ENCODE measurements around the gene RFX5. TPM values are rescaled to one million over a fixed set of nuclear protein-coding genes. Genes with fewer than 3 reads are reported as not detected.

RFX5 gene
- total RNA-seq, 1 experiment from 2014 or later, result 72.7 TPM

- no peak overlapping the region for H2AFZ ChIP-seq (ENCODE audit: low read length)
- H3K79me1 ChIP-seq (ENCODE audit: insufficient read depth, low read depth, low read length, poor library complexity, severe bottlenecking), result no peaks in the 10 kb centered on the region
- H4K5ac ChIP-seq (ENCODE audit: insufficient read length, low read depth, low read length), result no peak overlapping the region
- Mint-ChIP-seq H3K36me3 (ENCODE audit: insufficient read depth in 1 of 3, low read depth in 3 of 3) (peaks cover 9 to 68% (median 38%) of the 10 kb centered on the region in 3 experiments; a peak in 6 of 7 replicates), H3K4me3 (no peak overlapping the region), H3K27me3 (ENCODE audit: low read depth) (no peaks in the 10 kb centered on the region), H3K9me3 (no peaks in the 10 kb centered on the region), H3K27ac (peak overlapping the region in 2 of 3 experiments; percentile 42 to 56; a peak in 3 of 7 replicates), H3K4me1 (peaks cover 10 to 11% of the 10 kb centered on the region in 2 experiments)
- no peaks in the 10 kb centered on the region for H3K23me2 ChIP-seq (ENCODE audit: insufficient read length, low read depth, low read length, poor library complexity, severe bottlenecking)
- H3K27me3 ChIP-seq (ENCODE audit: insufficient read depth, low read length), result no peaks in the 10 kb centered on the region
- H2BK15ac ChIP-seq (ENCODE audit: low read depth, low read length), result no peak overlapping the region
- H3K4me1 ChIP-seq (ENCODE audit: insufficient read depth, low read length), result 0 out of 2 replicates have a peak, but pooled peaks cover 5% of the 10 kb centered on the region
- no peak overlapping the region for H3K56ac ChIP-seq (ENCODE audit: insufficient read length, low read depth, low read length)
- no peak overlapping the region for H3K4me2 ChIP-seq (ENCODE audit: insufficient read depth, insufficient read length, low read length)
- H3K27ac ChIP-seq (ENCODE audit: insufficient read length, low read depth, low read length), result no peak overlapping the region
- H2BK120ac ChIP-seq (ENCODE audit: low read depth, low read length, poor library complexity, severe bottlenecking), result no peak overlapping the region
- no peak overlapping the region for H4K91ac ChIP-seq (ENCODE audit: insufficient read length, low read depth, low read length)
- WGBS (ENCODE audit: extremely low coverage, insufficient read length, low lambda C conversion rate), result no CpG with 5 or more reads among the region's 7 CpGs
- H3K18ac ChIP-seq (ENCODE audit: insufficient read length, low read depth, low read length), result no peak overlapping the region
- no peak overlapping the region for H3T11ph ChIP-seq (ENCODE audit: low read length)
- H3K9me3 ChIP-seq (ENCODE audit: control insufficient read depth, low read depth, low read length), result no peaks in the 10 kb centered on the region
- H3K9ac ChIP-seq (ENCODE audit: extremely low read depth, insufficient read length, low read length), result no peak overlapping the region
- no peak overlapping the region for H3K14ac ChIP-seq (ENCODE audit: insufficient read depth, low read length)
- no peak overlapping the region for H2BK12ac ChIP-seq (ENCODE audit: insufficient read length, low read depth, low read length)
- no peak overlapping the region for H3K23ac ChIP-seq (ENCODE audit: insufficient read length, low read depth, low read length)
- H4K20me1 ChIP-seq (ENCODE audit: control insufficient read depth, insufficient read depth, insufficient read length), result peaks cover 2% of the 10 kb centered on the region
- H4K8ac ChIP-seq (replicated peaks; ENCODE audit: insufficient read length, low read depth, low read length), result no peak overlapping the region
- H2BK20ac ChIP-seq (ENCODE audit: low read depth, low read length, poor library complexity, severe bottlenecking), result no peak overlapping the region
- DNase-seq, result no peak
- H3K79me2 ChIP-seq (ENCODE audit: insufficient read depth, low read length), result no peaks in the 10 kb centered on the region
- TF ChIP-seq CTCF (conservative IDR thresholded peaks at IDR 0.05), result no peak
- no peak overlapping the region for H2BK5ac ChIP-seq (ENCODE audit: insufficient read length, low read length)
- no peak overlapping the region for H3K4ac ChIP-seq (ENCODE audit: low read depth, low read length)
- no peak overlapping the region for H2AK5ac ChIP-seq (ENCODE audit: insufficient read length, low read length)
These were observed 35.3 kb downstream of the RFX5 start for GRCh38 chr1:151311589-151312331.

Measured in H9 (cell line).